Memory B cell (primary cell): ENCODE measurements around the gene CNTN5.

ENCODE experiments used
- ATAC-seq: fragments of 150-1000 bp; cut with Tn5 transposase; 2 replicates; pipeline ENCODE4 v1.10.0; 2021; ENCODE audit warnings: low read depth, mild to moderate bottlenecking, moderate library complexity
- DNase-seq, 2 donors: peaks; one replicate each; pipeline ENCODE4 v3.0.0; 2022; ENCODE audit warnings: low spot score in 2 of 2
- H3K27ac Mint-ChIP-seq: one replicate; pipeline ENCODE4 v1.8.0; 2022; ENCODE audit warnings: mild to moderate bottlenecking, moderate library complexity, mixed read lengths
- H3K27me3 Mint-ChIP-seq: one replicate; pipeline ENCODE4 v1.8.0; 2022; ENCODE audit warnings: mixed read lengths
- H3K36me3 Mint-ChIP-seq: one replicate; pipeline ENCODE4 v1.8.0; 2022; ENCODE audit warnings: mild to moderate bottlenecking, mixed read lengths
- H3K4me1 Mint-ChIP-seq: one replicate; pipeline ENCODE4 v1.8.0; 2022; ENCODE audit warnings: mixed read lengths
- H3K4me3 Mint-ChIP-seq: one replicate; pipeline ENCODE4 v1.8.0; 2022; ENCODE audit warnings: mild to moderate bottlenecking, moderate library complexity, mixed read lengths
- H3K9me3 Mint-ChIP-seq: one replicate; pipeline ENCODE4 v1.8.0; 2022; ENCODE audit warnings: mixed read lengths

Gene CNTN5

DNA sequence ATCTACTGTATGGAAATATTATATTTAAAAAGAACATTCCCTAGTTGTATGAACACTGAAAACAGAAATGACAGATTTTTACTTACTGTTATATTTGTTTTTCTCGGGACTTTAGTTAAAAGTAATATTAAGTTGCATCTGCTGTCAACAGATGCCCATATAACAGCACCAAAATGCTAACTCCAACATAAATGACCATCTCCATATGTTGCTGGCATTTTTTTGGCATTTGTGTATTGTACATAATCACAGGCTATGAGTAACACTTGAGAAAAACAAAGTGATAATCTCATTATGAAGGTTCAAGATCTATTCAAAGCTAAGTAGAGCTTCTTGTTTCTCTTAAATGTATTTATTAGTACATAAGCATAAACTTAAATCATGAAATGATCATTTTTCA lies 172.0 kb downstream of the CNTN5 start:
- Mint-ChIP-seq H3K4me3 (no peak overlapping the region), H3K36me3 (no peaks in the 10 kb centered on the region), H3K4me1 (no peaks in the 10 kb centered on the region), H3K27me3 (no peaks in the 10 kb centered on the region), H3K9me3 (no peaks in the 10 kb centered on the region), H3K27ac (no peak overlapping the region)
- no peak for DNase-seq
- ATAC-seq: no peak

DNA sequence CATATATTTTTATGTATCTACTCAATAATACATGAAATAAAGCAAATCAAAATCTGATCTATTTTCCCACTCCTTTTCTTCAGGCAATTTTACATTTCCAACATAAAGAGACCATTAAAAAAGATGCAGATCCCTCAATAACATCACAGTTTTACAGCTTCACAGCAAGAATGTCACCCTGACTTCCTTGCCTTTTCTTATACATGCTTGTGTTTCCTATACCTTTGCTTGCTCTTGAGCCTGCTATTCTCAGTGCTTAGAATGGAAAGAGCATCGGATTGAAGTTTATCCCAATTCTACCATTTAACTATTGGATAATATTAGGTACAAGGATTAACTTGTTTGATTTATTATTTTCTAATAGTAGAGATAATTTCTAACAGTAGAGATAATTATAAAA lies 176.7 kb downstream of the CNTN5 start:
- Mint-ChIP-seq H3K27ac (no peak overlapping the region), H3K9me3 (peaks cover 3% of the 10 kb centered on the region), H3K36me3 (no peaks in the 10 kb centered on the region), H3K4me1 (no peaks in the 10 kb centered on the region), H3K27me3 (no peaks in the 10 kb centered on the region), H3K4me3 (no peak overlapping the region)
- no peak for DNase-seq
- ATAC-seq: no peak

DNA sequence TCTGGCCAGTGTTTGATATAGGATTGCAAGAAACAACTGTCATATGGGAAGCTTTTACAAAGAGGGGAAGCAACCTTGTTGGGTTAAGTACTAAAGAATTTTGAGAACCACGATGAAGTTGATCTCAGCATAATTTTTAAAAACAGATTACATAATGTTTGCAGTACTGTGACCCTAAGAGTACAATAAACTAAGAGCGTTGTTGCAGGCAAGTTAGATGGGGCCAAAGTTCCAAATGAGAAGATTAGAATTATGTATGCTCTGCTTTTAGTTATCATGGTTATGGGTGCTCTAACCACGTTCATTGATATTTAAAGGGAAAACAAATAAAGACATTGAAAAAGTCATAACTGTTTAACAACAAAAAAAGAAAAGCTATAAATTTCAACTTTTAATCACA lies 177.5 kb downstream of the CNTN5 start:
- Mint-ChIP-seq H3K36me3 (no peaks in the 10 kb centered on the region), H3K27me3 (no peaks in the 10 kb centered on the region), H3K27ac (no peak overlapping the region), H3K9me3 (peaks cover 5% of the 10 kb centered on the region), H3K4me3 (no peak overlapping the region), H3K4me1 (no peaks in the 10 kb centered on the region)
- no peak for ATAC-seq
- DNase-seq: no peak

DNA sequence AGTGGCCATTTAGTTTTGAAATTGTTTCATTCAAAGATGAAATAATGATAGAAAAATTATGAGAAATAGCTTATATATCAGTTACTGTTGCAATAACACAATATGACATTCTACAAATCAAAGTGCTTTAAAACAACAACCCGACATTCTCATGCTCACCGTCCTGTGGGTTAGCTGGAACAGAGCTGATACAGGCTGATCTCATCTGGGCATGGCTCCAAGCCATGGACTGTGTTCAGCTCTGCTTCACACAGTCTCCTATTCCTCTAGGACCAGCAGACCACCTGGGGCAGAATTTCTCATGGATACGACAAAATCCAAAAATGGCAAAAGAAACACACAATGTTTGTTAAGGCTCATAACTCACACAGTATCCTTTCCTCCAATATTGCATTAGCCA lies 178.6 kb downstream of the CNTN5 start:
- no peak overlapping the region for H3K4me3 Mint-ChIP-seq
- ATAC-seq (no peak), DNase-seq (no peak)
- H3K27me3 Mint-ChIP-seq: no peaks in the 10 kb centered on the region
- peaks cover 5% of the 10 kb centered on the region for H3K9me3 Mint-ChIP-seq
- H3K36me3 Mint-ChIP-seq: no peaks in the 10 kb centered on the region
- H3K4me1 Mint-ChIP-seq: no peaks in the 10 kb centered on the region
- H3K27ac Mint-ChIP-seq: no peak overlapping the region

- Mint-ChIP-seq H3K27me3 (no peaks in the 10 kb centered on the region), H3K4me3 (no peak overlapping the region), H3K4me1 (no peaks in the 10 kb centered on the region), H3K36me3 (no peaks in the 10 kb centered on the region), H3K9me3 (peaks cover 5% of the 10 kb centered on the region), H3K27ac (no peak overlapping the region)
- DNase-seq (no peak), ATAC-seq (no peak)
These were observed 180.0 kb downstream of the CNTN5 start for GRCh38 chr11:99200720-99201119.

GRCh38 chr11:99208813-99209212 lies 188.1 kb downstream of the CNTN5 start:
- Mint-ChIP-seq H3K9me3 (peaks cover 1% of the 10 kb centered on the region), H3K4me3 (no peak overlapping the region), H3K27ac (no peak overlapping the region), H3K36me3 (no peaks in the 10 kb centered on the region), H3K27me3 (no peaks in the 10 kb centered on the region), H3K4me1 (no peaks in the 10 kb centered on the region)
- DNase-seq (no peak), ATAC-seq (no peak)

DNA sequence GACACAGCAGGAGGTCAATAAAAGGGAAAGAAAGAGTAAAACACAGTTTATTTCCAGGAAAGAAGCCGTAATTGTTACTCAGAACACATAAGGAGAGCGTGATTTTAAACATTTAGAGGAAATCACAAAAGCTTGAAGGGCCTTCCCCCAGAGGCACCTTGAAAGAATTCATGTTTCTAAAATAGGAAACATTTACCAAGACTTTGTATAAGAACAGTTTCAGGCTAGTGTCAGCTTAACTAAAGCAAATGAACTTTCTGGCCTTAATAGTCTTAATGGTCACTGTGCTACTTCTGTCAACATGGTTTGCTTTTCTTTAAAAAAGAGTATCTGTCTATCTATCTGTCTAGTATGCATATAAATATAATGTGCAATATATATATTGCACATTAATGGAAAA lies 208.8 kb downstream of the CNTN5 start:
- no peak for ATAC-seq
- H3K27me3 Mint-ChIP-seq: no peaks in the 10 kb centered on the region

DNA sequence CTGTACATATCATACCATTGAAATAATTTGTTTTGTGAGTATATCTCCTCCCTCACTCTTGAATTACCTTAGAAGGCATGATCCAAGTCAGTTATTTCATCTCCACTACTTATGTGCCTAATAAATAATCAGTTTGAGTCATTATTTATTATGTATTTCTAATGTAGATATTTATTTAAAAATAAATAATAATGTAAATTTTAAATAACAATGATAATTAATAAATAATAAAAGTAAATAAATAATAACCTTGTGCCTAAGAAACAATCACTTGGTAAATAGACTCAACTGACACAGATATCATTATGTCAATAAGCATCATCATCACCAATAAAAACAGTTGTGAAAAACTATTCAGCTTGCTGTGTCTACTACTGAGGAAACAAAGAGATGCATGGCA lies 213.8 kb downstream of the CNTN5 start:
- H3K4me1 Mint-ChIP-seq: no peaks in the 10 kb centered on the region
- DNase-seq: no peak
- H3K4me3 Mint-ChIP-seq: no peak overlapping the region
- H3K36me3 Mint-ChIP-seq: no peaks in the 10 kb centered on the region
- peaks cover 2% of the 10 kb centered on the region for H3K9me3 Mint-ChIP-seq
- no peak for ATAC-seq
- no peaks in the 10 kb centered on the region for H3K27me3 Mint-ChIP-seq
- no peak overlapping the region for H3K27ac Mint-ChIP-seq

More for the DNA sequence above, 208.8 kb downstream of the CNTN5 start:
- Mint-ChIP-seq H3K9me3 (peaks cover 1% of the 10 kb centered on the region), H3K4me1 (no peaks in the 10 kb centered on the region), H3K4me3 (no peak overlapping the region), H3K36me3 (no peaks in the 10 kb centered on the region), H3K27ac (no peak overlapping the region)
- DNase-seq: no peak

DNA sequence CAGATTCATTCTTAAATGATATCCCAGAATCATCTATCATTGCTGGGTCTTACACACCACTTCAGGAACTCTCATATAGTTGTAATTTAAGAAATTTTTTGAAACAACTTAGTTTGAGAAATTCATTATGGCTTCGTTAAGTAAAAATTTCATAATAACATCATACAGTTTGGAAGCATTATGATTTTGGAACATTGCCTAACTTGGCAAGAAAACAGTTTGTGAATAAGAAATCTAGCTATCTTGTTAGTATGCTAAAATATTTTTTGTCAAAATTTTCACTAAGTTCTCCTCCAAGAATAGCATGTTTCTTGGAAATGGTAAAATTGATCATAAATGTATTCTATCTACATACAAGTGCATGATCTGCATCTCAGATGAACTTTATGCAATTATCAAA lies 217.7 kb downstream of the CNTN5 start:
- Mint-ChIP-seq H3K9me3 (peaks cover 4% of the 10 kb centered on the region), H3K4me1 (no peaks in the 10 kb centered on the region), H3K27ac (no peak overlapping the region), H3K36me3 (no peaks in the 10 kb centered on the region), H3K4me3 (no peak overlapping the region), H3K27me3 (no peaks in the 10 kb centered on the region)
- DNase-seq (no peak), ATAC-seq (no peak)

DNA sequence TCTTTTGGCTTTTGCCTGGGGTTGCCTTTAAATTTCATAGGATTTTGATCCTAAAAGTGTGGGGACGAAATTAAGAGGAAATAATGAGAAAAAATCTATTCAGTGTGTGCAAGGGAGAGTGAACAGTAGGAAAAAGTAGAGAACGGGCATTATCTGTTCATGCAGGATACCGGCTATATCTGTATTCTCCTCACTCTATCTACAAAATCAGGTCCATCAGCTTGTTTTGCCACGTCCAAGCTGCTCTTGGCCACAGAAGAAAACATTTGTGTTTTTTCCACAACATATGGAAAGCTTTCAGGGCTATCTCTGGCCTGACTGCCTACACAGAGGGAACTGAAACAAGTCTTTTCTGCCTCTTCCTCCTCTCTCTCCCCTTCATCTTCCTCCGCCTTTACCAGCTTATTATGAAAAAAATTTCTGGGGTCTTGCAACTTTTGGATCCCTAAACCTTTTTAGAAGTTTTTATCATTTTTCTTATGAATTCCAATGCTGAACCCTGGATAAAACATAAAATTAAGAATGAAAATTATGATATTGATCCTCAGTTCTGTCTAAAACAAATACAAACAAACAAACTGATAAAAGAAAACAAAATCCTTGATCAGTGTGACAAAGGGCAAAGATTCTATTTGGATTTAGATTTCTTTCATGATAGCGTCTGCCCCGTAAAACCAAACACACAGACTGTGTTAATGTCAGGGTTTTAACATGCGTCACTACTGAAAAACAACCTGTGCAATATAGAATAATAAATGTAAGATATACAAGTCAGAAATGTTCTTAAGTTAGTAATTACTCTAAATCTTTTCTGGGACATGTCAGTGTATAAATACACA lies 219.7 kb downstream of the CNTN5 start:
- ATAC-seq: no peak
- Mint-ChIP-seq H3K4me1 (no peaks in the 10 kb centered on the region), H3K27ac (no peak overlapping the region)

GRCh38 chr11:99241066-99241465 lies 220.3 kb downstream of the CNTN5 start:
- Mint-ChIP-seq H3K27ac (no peak overlapping the region), H3K4me3 (no peak overlapping the region), H3K36me3 (no peaks in the 10 kb centered on the region), H3K27me3 (no peaks in the 10 kb centered on the region), H3K4me1 (no peaks in the 10 kb centered on the region), H3K9me3 (peaks cover 1% of the 10 kb centered on the region)
- DNase-seq (no peak), ATAC-seq (no peak)

More for the DNA sequence above, 219.7 kb downstream of the CNTN5 start:
- Mint-ChIP-seq H3K9me3 (peaks cover 1% of the 10 kb centered on the region), H3K27me3 (no peaks in the 10 kb centered on the region), H3K4me3 (no peak overlapping the region), H3K36me3 (no peaks in the 10 kb centered on the region)
- DNase-seq: no peak

GRCh38 chr11:99244613-99245012 lies 223.9 kb downstream of the CNTN5 start:
- no peaks in the 10 kb centered on the region for H3K27me3 Mint-ChIP-seq
- peaks cover 2% of the 10 kb centered on the region for H3K9me3 Mint-ChIP-seq
- no peak overlapping the region for H3K27ac Mint-ChIP-seq
- H3K36me3 Mint-ChIP-seq: no peaks in the 10 kb centered on the region
- no peak overlapping the region for H3K4me3 Mint-ChIP-seq
- ATAC-seq: no peak
- H3K4me1 Mint-ChIP-seq: no peaks in the 10 kb centered on the region
- no peak for DNase-seq

DNA sequence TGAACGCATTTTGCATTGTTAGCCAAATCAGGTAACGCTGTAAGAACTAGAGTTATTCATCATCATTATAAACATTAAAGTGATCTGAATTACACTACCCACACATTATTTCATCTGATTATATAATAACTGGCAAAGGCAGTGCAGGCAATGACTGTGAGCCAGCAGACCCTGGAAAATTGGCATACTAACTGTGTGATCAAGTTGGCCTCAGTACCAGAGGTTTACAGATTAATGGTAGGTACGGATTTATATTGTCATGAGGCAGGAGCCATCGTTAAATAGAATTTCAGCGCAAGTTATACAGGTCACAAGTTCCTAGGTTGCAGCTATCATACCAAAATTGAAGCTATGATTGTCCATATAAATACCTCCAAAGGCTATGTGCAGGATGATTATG lies 225.4 kb downstream of the CNTN5 start:
- Mint-ChIP-seq H3K27me3 (no peaks in the 10 kb centered on the region), H3K27ac (no peak overlapping the region), H3K4me3 (no peak overlapping the region), H3K36me3 (no peaks in the 10 kb centered on the region), H3K9me3 (peaks cover 2% of the 10 kb centered on the region), H3K4me1 (no peaks in the 10 kb centered on the region)
- ATAC-seq (no peak), DNase-seq (no peak)

DNA sequence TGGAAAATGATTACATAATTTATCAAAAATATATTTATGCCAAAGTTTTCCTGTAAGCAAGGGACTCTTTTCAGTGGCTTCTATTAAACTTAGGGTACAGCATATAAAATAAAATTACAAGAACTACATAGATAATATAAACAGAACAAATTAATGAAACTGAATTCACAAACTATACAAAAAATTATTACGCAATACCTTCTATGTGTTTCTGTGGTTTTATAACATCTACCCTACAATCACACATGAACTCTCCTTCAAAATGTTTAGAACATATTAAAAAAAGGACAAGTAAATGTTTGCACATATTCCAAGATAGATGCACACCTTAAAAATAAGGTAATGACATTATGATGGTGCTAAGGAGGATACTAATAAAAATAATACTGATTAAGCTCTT lies 235.9 kb downstream of the CNTN5 start:
- Mint-ChIP-seq H3K27ac (no peak overlapping the region), H3K36me3 (no peaks in the 10 kb centered on the region), H3K4me1 (no peaks in the 10 kb centered on the region), H3K9me3 (no peaks in the 10 kb centered on the region), H3K27me3 (no peaks in the 10 kb centered on the region), H3K4me3 (no peak overlapping the region)
- DNase-seq (no peak), ATAC-seq (no peak)

DNA sequence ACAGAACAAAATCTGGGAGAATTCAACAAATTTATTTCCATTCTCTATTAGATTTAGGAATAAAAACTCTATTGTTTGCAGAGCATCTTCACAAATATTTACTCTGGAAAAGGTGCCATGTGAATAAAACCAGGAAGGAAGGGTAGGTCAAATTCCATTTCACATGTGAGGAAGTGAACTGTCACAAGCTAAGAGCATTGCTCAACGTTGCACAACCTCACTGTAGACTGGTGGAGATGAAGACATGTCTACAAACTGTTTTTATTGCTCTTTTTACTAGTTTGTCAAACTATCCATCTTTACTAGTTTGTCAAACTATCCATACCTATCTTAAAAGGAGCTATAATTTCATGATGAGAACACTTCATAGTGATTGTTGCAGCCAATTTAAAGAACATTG lies 236.4 kb downstream of the CNTN5 start:
- Mint-ChIP-seq H3K36me3 (no peaks in the 10 kb centered on the region), H3K4me3 (no peak overlapping the region), H3K9me3 (no peaks in the 10 kb centered on the region), H3K27me3 (no peaks in the 10 kb centered on the region), H3K27ac (no peak overlapping the region), H3K4me1 (no peaks in the 10 kb centered on the region)
- ATAC-seq: no peak
- DNase-seq: no peak
